IMR-90 (cell line): ENCODE results near the gene BLVRB. TPM values are rescaled to one million over a fixed set of nuclear protein-coding genes. Genes with fewer than 3 reads are reported as not detected.
"Not testable (repeated sequence)": the region's sequence is repeated elsewhere in the genome, so short reads cannot be mapped to it uniquely, and the experiment has no call there.

Source experiments
- ATAC-seq: fragments of 200-7000 bp; cut with Tn5 transposase; 2 replicates; pipeline ENCODE4 v1.9.1; 2020; ENCODE audit warnings: low read depth, mild to moderate bottlenecking, moderate library complexity
- BruUV-seq: library from RNA; stranded (reverse); fragments of 400-500 nt; replicated peaks from 2 replicates; lab custom pipeline; 2021; lab: Mats Ljungman, UMichigan
- CTCF ChIA-PET: fragments of 300-600 bp; formaldehyde crosslinking; extraction: SDS; loops from one replicate; lab custom pipeline; 2021; ENCODE audit warnings: antibody characterized with exemption; lab: Yijun Ruan, JAX
- POLR2A ChIA-PET: fragments of 300-600 bp; sonication (Branson Sonifier 250); formaldehyde crosslinking; loops from one replicate; lab custom pipeline; 2022; ENCODE audit warnings: antibody characterized with exemption; ENCODE audit not compliant: unreplicated experiment; lab: Charles Lee
- DNase-seq: peaks from one replicate; pipeline ENCODE4 v3.0.0; 2013
- H2AFZ ChIP-seq: replicated peaks from 2 replicates; pipeline ENCODE3; 2013; ENCODE audit warnings: low read length, mild to moderate bottlenecking; ENCODE audit not compliant: poor library complexity
- H2AK5ac ChIP-seq: 2 replicates; pipeline ENCODE4 v1.6.1; 2013; ENCODE audit warnings: low read depth, low read length, inconsistent platforms
- H2AK9ac ChIP-seq: replicated peaks from 2 replicates; pipeline ENCODE3; 2013; ENCODE audit warnings: mild to moderate bottlenecking, low read depth, low read length, moderate library complexity; ENCODE audit not compliant: poor library complexity
- H2BK120ac ChIP-seq: 2 replicates; pipeline ENCODE4 v1.6.1; 2013; ENCODE audit warnings: low read depth, low read length, inconsistent platforms
- H2BK15ac ChIP-seq: 3 replicates; pipeline ENCODE4 v1.6.1; 2013; ENCODE audit warnings: low read depth, low read length, inconsistent platforms
- H2BK20ac ChIP-seq: 2 replicates; pipeline ENCODE4 v1.6.1; 2013; ENCODE audit warnings: low read depth, mild to moderate bottlenecking, inconsistent platforms, low read length, moderate library complexity
- H2BK5ac ChIP-seq: 2 replicates; pipeline ENCODE4 v1.6.1; 2013; ENCODE audit warnings: mild to moderate bottlenecking, low read depth, low read length, inconsistent platforms; ENCODE audit not compliant: poor library complexity, severe bottlenecking
- H3K14ac ChIP-seq: replicated peaks from 2 replicates; pipeline ENCODE4 v1.6.1; 2013; ENCODE audit warnings: low read depth, low read length, inconsistent platforms
- H3K18ac ChIP-seq: 2 replicates; pipeline ENCODE4 v1.6.1; 2013; ENCODE audit warnings: low read depth, low read length, control low read depth
- H3K23ac ChIP-seq: 2 replicates; pipeline ENCODE4 v1.6.1; 2013; ENCODE audit warnings: low read depth, low read length, inconsistent platforms
- H3K27ac ChIP-seq: 2 replicates; pipeline ENCODE4 v1.5.1; 2013; ENCODE audit warnings: mild to moderate bottlenecking, control low read depth, low read length; ENCODE audit not compliant: insufficient read depth
- H3K27me3 ChIP-seq: 2 replicates; pipeline ENCODE4 v1.6.1; 2013; ENCODE audit warnings: low read length; ENCODE audit not compliant: control insufficient read depth, insufficient read depth
- H3K36me3 ChIP-seq: 2 replicates; pipeline ENCODE4 v1.6.1; 2013; ENCODE audit warnings: low read length, mixed read lengths; ENCODE audit not compliant: control insufficient read depth, insufficient read depth
- H3K4ac ChIP-seq: 2 replicates; pipeline ENCODE4 v1.6.1; 2013; ENCODE audit warnings: low read depth, low read length, inconsistent platforms
- H3K4me1 ChIP-seq: 2 replicates; pipeline ENCODE4 v1.6.1; 2013; ENCODE audit warnings: low read length, mixed read lengths; ENCODE audit not compliant: control insufficient read depth, insufficient read depth
- H3K4me2 ChIP-seq: 2 replicates; pipeline ENCODE4 v1.6.1; 2013; ENCODE audit warnings: low read depth, mild to moderate bottlenecking, control low read depth, low read length, moderate library complexity
- H3K4me3 ChIP-seq: 2 replicates; pipeline ENCODE4 v1.5.1; 2013; ENCODE audit warnings: low read depth, mild to moderate bottlenecking, control low read depth, low read length, moderate library complexity; ENCODE audit not compliant: insufficient read depth
- H3K56ac ChIP-seq: 2 replicates; pipeline ENCODE4 v1.6.1; 2013; ENCODE audit warnings: low read length, inconsistent platforms; ENCODE audit not compliant: insufficient read depth; ENCODE audit errors: extremely low read depth
- H3K79me1 ChIP-seq, 2 experiments: 2 replicates each; pipeline ENCODE4 v1.6.1; 2013; ENCODE audit warnings: low read length in 2 of 2, inconsistent platforms in 1 of 2, low read depth in 1 of 2
- H3K9ac ChIP-seq: 2 replicates; pipeline ENCODE4 v1.6.1; 2013; ENCODE audit warnings: low read depth, low read length, control low read depth
- H3K9me1 ChIP-seq: 2 replicates; pipeline ENCODE4 v1.6.1; 2013; ENCODE audit warnings: low read length, inconsistent platforms; ENCODE audit not compliant: insufficient read depth
- H3K9me3 ChIP-seq: 2 replicates; pipeline ENCODE4 v1.6.1; 2013; ENCODE audit warnings: low read length; ENCODE audit not compliant: control insufficient read depth, insufficient read depth
- H4K20me1 ChIP-seq: 2 replicates; pipeline ENCODE4 v1.6.1; 2013; ENCODE audit warnings: low read length, inconsistent platforms; ENCODE audit not compliant: insufficient read depth
- H4K5ac ChIP-seq: 2 replicates; pipeline ENCODE4 v1.6.1; 2013; ENCODE audit warnings: mild to moderate bottlenecking, low read depth, low read length, control low read depth
- H4K8ac ChIP-seq, 2 experiments: 2 replicates each; pipeline ENCODE4 v1.6.1; 2013; ENCODE audit warnings: low read depth in 2 of 2, low read length in 2 of 2, control low read depth in 1 of 2, inconsistent platforms in 1 of 2
- H4K91ac ChIP-seq: 2 replicates; pipeline ENCODE4 v1.6.1; 2013; ENCODE audit warnings: low read depth, low read length, inconsistent platforms; ENCODE audit not compliant: insufficient read depth
- WGBS, 2 experiments: methylation state at CpG; one replicate each; pipeline versions ENCODE4 v1.1.5 to v1.1.7; 2013; ENCODE audit warnings: missing lambda C conversion rate in 2 of 2; ENCODE audit not compliant: insufficient read length in 1 of 2; ENCODE audit errors: extremely low coverage in 2 of 2; 5-methylcytosine and 5-hydroxymethylcytosine counted together
- dilution Hi-C: fragments of 300-500 bp; cut with HindIII; formaldehyde crosslinking; loops from one replicate; pipeline ENCODE4 v1.14.3; 2018; ENCODE audit warnings: low sequenced_read_pairs; ENCODE audit not compliant: unreplicated experiment
- in situ Hi-C: fragments of 300-500 bp; cut with MboI; formaldehyde crosslinking; loops from 3 replicates; pipeline ENCODE4 v1.14.3; 2019; ENCODE audit warnings: low sequenced_read_pairs, inconsistent platforms, mixed read lengths
- intact Hi-C: fragments of 100-400 bp; cut with micrococcal nuclease; formaldehyde crosslinking; loops from 2 replicates; pipeline ENCODE4 v1.10.0; 2022
- polyA plus RNA-seq, 3 experiments: library from polyadenylated mRNA; depleted of rRNA; stranded (reverse); fragments of >200 nt; gene quantifications; 2 replicates each; pipeline ENCODE4 v1.2.3, GENCODE V29; 2012; ENCODE audit warnings: low replicate concordance in 1 of 3
- total RNA-seq: library from RNA; depleted of rRNA; stranded (reverse); fragments of >200 nt; gene quantifications from 2 replicates; pipeline ENCODE4 v1.2.3, GENCODE V29; 2012

The BLVRB gene
- total and polyA plus RNA-seq, 2 of the 4 experiments (the other 2 are of a cell fraction) = 65.2 to 102 TPM

DNA sequence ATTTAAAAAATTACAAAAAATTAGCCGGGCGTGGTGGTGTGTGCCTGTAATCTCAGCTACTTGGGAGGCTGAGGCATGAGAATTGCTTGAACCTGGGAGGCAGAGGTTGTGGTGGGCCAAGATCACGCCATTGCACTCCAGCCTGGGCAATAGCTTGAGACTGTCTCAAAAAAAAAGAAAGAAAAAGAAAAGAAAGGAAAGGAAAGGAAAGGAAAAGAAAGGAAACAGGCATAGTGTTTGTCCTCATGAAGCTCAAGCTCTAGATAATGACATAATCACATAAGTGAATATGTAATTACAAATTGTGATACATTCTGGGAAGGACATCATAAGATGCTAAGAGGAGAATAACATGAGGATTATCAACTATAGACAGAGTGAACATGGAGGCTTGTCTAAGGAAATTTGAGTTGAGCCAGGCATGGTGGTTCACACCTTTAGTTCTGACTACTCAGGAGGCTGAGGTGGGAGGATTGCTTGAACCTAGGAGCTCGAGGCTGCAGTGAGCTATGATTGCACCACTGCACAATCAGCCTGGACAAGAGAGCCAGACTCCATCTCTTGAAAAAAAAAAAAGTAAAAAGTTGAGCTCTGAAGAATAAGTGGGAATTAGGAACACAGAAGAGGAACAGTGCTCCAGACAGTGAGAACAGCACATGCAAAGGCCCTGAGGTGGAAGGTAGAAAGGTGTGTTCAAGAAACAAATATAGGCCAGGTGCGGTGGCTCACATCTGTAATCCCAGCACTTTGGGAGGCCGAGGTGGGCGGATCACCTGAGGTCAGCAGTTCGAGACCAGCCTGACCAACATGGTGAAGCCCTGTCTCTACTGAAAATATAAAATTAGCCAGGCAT is 35.4 kb upstream of the BLVRB start:
- 10% methylated on average over 1 of the region's 8 CpGs; no CpG with 5 or more reads in 1 of the 2 experiments for WGBS, 2 experiments
- CTCF ChIA-PET = interaction anchor here (1.0 to 1.1 kb wide), 2 partner anchors 13 to 37 kb away, joined by 3 to 5 read pairs; no protein-coding TSS in a partner anchor
- H2AFZ ChIP-seq, H2BK20ac ChIP-seq, H3K14ac ChIP-seq, ATAC-seq, H4K5ac ChIP-seq, H3K79me1 ChIP-seq, H3K9me3 ChIP-seq, H2BK5ac ChIP-seq, H3K23ac ChIP-seq, H3K9ac ChIP-seq, H4K8ac ChIP-seq, POLR2A ChIA-PET, H4K91ac ChIP-seq, H3K4me2 ChIP-seq, H4K20me1 ChIP-seq, H3K4me3 ChIP-seq, H3K56ac ChIP-seq, DNase-seq, H3K18ac ChIP-seq, H3K9me1 ChIP-seq, H3K4ac ChIP-seq, H3K4me1 ChIP-seq, H2BK15ac ChIP-seq, H2AK9ac ChIP-seq, H2AK5ac ChIP-seq, intact Hi-C loops, H2BK120ac ChIP-seq, H3K36me3 ChIP-seq, H3K27ac ChIP-seq, BruUV-seq, dilution Hi-C loops: not testable (repeated sequence)
- H3K27me3 ChIP-seq = peaks cover 17% of the 10 kb centered on the region
- in situ Hi-C loops = loop anchor here (25.0 kb wide), 2 partner anchors 189 to 364 kb away; no protein-coding TSS in a partner anchor
